GM23338 (cell line): ENCODE data around the gene UBXN10. TPM values are rescaled to one million over a fixed set of nuclear protein-coding genes. Genes with fewer than 3 reads are reported as not detected.

Experiments used
- ATAC-seq: fragments of 200-7000 bp; cut with Tn5 transposase; 3 replicates; pipeline ENCODE4 v1.9.1; 2020
- DNase-seq: peaks from one replicate; pipeline ENCODE4 v3.0.0-alpha.2; 2015; ENCODE audit warnings: low spot score
- H2AFZ ChIP-seq: fragments of 200-600 bp; sonication (generic); 2 replicates; pipeline ENCODE4 v1.8.0; 2016; ENCODE audit warnings: antibody characterized with exemption, mild to moderate bottlenecking, moderate library complexity
- H3F3A ChIP-seq: fragments of 200-600 bp; sonication (generic); replicated peaks from 2 replicates; pipeline ENCODE4 v1.8.0; 2017; ENCODE audit warnings: antibody characterized with exemption, mixed run types, low read depth
- H3K27ac ChIP-seq: fragments of 200-600 bp; sonication (generic); 2 replicates; pipeline ENCODE4 v1.6.1; 2016; ENCODE audit warnings: low read depth
- H3K27me3 ChIP-seq: fragments of 200-600 bp; sonication (generic); 2 replicates; pipeline ENCODE4 v1.8.0; 2016; ENCODE audit warnings: mild to moderate bottlenecking, mixed run types, moderate library complexity; ENCODE audit not compliant: insufficient read depth
- H3K36me3 ChIP-seq: fragments of 200-600 bp; sonication (generic); 2 replicates; pipeline ENCODE4 v1.8.0; 2016; ENCODE audit warnings: mild to moderate bottlenecking; ENCODE audit not compliant: insufficient read depth
- H3K4me1 ChIP-seq: fragments of 200-600 bp; sonication (generic); 2 replicates; pipeline ENCODE4 v1.8.0; 2016; ENCODE audit warnings: mild to moderate bottlenecking, moderate library complexity; ENCODE audit not compliant: insufficient read depth
- H3K4me2 ChIP-seq: fragments of 200-600 bp; sonication (generic); 2 replicates; pipeline ENCODE4 v1.7.1; 2017; ENCODE audit warnings: mixed run types
- H3K4me3 ChIP-seq: fragments of 200-600 bp; sonication (generic); 2 replicates; pipeline ENCODE4 v1.6.1; 2016; ENCODE audit warnings: mixed run types
- H3K79me2 ChIP-seq: fragments of 200-600 bp; sonication (generic); replicated peaks from 2 replicates; pipeline ENCODE4 v1.8.0; 2017; ENCODE audit warnings: mild to moderate bottlenecking; ENCODE audit not compliant: insufficient read depth
- H3K9me2 ChIP-seq: fragments of 200-600 bp; sonication (generic); 2 replicates; pipeline ENCODE4 v1.8.0; 2017; ENCODE audit not compliant: insufficient read depth
- H4K20me1 ChIP-seq: fragments of 200-600 bp; sonication (generic); replicated peaks from 2 replicates; pipeline ENCODE4 v1.8.0; 2017; ENCODE audit warnings: mild to moderate bottlenecking; ENCODE audit not compliant: insufficient read depth
- H3K27ac Mint-ChIP-seq: 2 replicates; pipeline ENCODE4 v1.8.0; 2020; ENCODE audit warnings: inconsistent platforms, mild to moderate bottlenecking, moderate library complexity, mixed read lengths
- H3K27me3 Mint-ChIP-seq: 3 replicates; pipeline ENCODE4 v1.8.0; 2022; ENCODE audit warnings: low read depth, mild to moderate bottlenecking, moderate library complexity, mixed read lengths, inconsistent platforms; ENCODE audit not compliant: insufficient read depth, poor library complexity
- H3K36me3 Mint-ChIP-seq: 3 replicates; pipeline ENCODE4 v1.8.0; 2021; ENCODE audit warnings: low read depth, mild to moderate bottlenecking, inconsistent platforms, moderate library complexity, mixed read lengths
- H3K4me1 Mint-ChIP-seq: 3 replicates; pipeline ENCODE4 v1.8.0; 2020; ENCODE audit warnings: mild to moderate bottlenecking, inconsistent platforms, mixed read lengths
- H3K4me3 Mint-ChIP-seq: 3 replicates; pipeline ENCODE4 v1.8.0; 2021; ENCODE audit warnings: moderate library complexity, mild to moderate bottlenecking, inconsistent platforms, mixed read lengths
- H3K9me3 Mint-ChIP-seq: 3 replicates; pipeline ENCODE4 v1.8.0; 2020; ENCODE audit warnings: moderate library complexity, mild to moderate bottlenecking, inconsistent platforms, mixed read lengths
- EZH2 ChIP-seq: fragments of 200-600 bp; sonication (generic); IDR thresholded peaks from one replicate; pipeline ENCODE4 v1.8.0; 2017; ENCODE audit warnings: antibody characterized with exemption, mild to moderate bottlenecking, low read depth; ENCODE audit not compliant: unreplicated experiment
- EZH2phosphoT487 ChIP-seq: fragments of 200-600 bp; sonication (generic); IDR thresholded peaks from one replicate; pipeline ENCODE4 v1.8.1; 2018; ENCODE audit warnings: antibody characterized with exemption; ENCODE audit not compliant: unreplicated experiment
- NANOG ChIP-seq: IDR thresholded peaks from 2 replicates; pipeline ENCODE4 v1.6.1; 2016; ENCODE audit warnings: antibody characterized with exemption, borderline replicate concordance
- POLR2AphosphoS5 ChIP-seq: IDR thresholded peaks from 2 replicates; pipeline ENCODE4 v1.6.1; 2016; ENCODE audit warnings: antibody characterized with exemption, low read depth
- ZNF331 ChIP-seq: fragments of 250-450 bp; sonication (Bioruptor Pico); IDR thresholded peaks from 2 replicates; pipeline ENCODE4 v1.5.0; 2020; ENCODE audit warnings: low read depth, mild to moderate bottlenecking, moderate library complexity
- polyA plus RNA-seq: library from polyadenylated mRNA; unstranded; fragments of >200 nt; fragmentation: Nextera tagmentation; extraction: Ambion mirVana; gene quantifications from 2 replicates; pipeline ENCODE4 v1.2.1, GENCODE V29; 2016
- total RNA-seq: library from RNA; depleted of rRNA; stranded (reverse); fragments of >200 nt; shearing (Covaris generic); gene quantifications from 2 replicates; pipeline ENCODE4 v1.2.3, GENCODE V29; 2014
- TF ChIP-seq, protein P1 (sequence below), 2 experiments: fragments of 200-600 bp in 1 of 2; sonication (generic) in 1 of 2; conservative IDR thresholded peaks; 2 replicates each; pipeline versions ENCODE4 v1.5.1 to v1.6.1; 2016 to 2017; ENCODE audit warnings: antibody characterized with exemption in 2 of 2, low read depth in 2 of 2, mild to moderate bottlenecking in 2 of 2, moderate library complexity in 1 of 2
- TF ChIP-seq, protein P2 (sequence below): IDR thresholded peaks from one replicate; pipeline ENCODE4 v1.6.1; 2018; ENCODE audit warnings: antibody characterized with exemption; ENCODE audit not compliant: unreplicated experiment
- TF ChIP-seq, protein P3 (sequence below): IDR thresholded peaks from 2 replicates; pipeline ENCODE4 v1.6.1; 2016; ENCODE audit warnings: antibody characterized with exemption
- TF ChIP-seq, protein P4 (sequence below): fragments of 250-450 bp; sonication (Bioruptor Pico); IDR thresholded peaks from 2 replicates; pipeline ENCODE4 v1.5.0; 2020; ENCODE audit warnings: mild to moderate bottlenecking, moderate library complexity

UBXN10 gene
- total and polyA plus RNA-seq, 2 experiments from 2014 or later: 0.27 to 0.69 TPM

DNA sequence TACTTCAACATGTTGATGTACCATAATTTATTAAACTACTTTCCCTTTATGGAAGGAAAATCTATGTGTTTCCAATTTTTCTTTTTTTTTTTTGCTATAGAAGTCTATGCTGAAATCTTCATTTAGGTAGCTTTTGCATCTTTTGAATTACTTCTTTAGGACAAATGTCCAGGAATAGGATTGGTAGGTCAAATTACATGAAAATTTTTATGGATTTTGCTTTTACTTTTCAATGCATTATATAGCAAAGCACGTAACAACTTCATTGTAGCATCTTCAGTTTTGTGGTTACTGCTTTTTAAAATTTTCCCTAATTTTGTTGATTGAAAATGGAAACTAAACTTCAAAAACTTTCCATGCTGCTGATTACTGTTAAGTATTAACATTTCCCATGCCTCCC, 12.4 kb downstream of the UBXN10 start:
- Histone ChIP-seq H3K36me3 (no peaks in the 10 kb centered on the region), H3F3A (no peaks in the 10 kb centered on the region), H3K4me2 (no peak overlapping the region), H3K4me3 (no peak overlapping the region), H3K27me3 (no peaks in the 10 kb centered on the region), H3K27ac (no peak overlapping the region), H2AFZ (no peak overlapping the region), H4K20me1 (no peaks in the 10 kb centered on the region), H3K4me1 (peaks cover 10% of the 10 kb centered on the region; the same call in 1 of the 2 replicates), H3K79me2 (no peaks in the 10 kb centered on the region), H3K9me2 (0 out of 2 replicates have a peak, but pooled peaks cover 4% of the 10 kb centered on the region)
- peaks cover 3% of the 10 kb centered on the region for H3K27me3 Mint-ChIP-seq
- ATAC-seq (no peak), DNase-seq (no peak)
- no peaks in the 10 kb centered on the region; the same call in 2 of the 3 replicates for H3K9me3 Mint-ChIP-seq
- H3K36me3 Mint-ChIP-seq: no peaks in the 10 kb centered on the region
- no peak overlapping the region for H3K4me3 Mint-ChIP-seq
- no peak overlapping the region for H3K27ac Mint-ChIP-seq
- TF ChIP-seq, protein P1, sequence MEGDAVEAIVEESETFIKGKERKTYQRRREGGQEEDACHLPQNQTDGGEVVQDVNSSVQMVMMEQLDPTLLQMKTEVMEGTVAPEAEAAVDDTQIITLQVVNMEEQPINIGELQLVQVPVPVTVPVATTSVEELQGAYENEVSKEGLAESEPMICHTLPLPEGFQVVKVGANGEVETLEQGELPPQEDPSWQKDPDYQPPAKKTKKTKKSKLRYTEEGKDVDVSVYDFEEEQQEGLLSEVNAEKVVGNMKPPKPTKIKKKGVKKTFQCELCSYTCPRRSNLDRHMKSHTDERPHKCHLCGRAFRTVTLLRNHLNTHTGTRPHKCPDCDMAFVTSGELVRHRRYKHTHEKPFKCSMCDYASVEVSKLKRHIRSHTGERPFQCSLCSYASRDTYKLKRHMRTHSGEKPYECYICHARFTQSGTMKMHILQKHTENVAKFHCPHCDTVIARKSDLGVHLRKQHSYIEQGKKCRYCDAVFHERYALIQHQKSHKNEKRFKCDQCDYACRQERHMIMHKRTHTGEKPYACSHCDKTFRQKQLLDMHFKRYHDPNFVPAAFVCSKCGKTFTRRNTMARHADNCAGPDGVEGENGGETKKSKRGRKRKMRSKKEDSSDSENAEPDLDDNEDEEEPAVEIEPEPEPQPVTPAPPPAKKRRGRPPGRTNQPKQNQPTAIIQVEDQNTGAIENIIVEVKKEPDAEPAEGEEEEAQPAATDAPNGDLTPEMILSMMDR (conservative IDR thresholded peaks at IDR 0.05; ENCODE audit: low read depth in 2 of 2): no peak
- TF ChIP-seq EZH2phosphoT487 (no peak), NANOG (no peak), EZH2 (no peak)
- TF ChIP-seq, protein P2, sequence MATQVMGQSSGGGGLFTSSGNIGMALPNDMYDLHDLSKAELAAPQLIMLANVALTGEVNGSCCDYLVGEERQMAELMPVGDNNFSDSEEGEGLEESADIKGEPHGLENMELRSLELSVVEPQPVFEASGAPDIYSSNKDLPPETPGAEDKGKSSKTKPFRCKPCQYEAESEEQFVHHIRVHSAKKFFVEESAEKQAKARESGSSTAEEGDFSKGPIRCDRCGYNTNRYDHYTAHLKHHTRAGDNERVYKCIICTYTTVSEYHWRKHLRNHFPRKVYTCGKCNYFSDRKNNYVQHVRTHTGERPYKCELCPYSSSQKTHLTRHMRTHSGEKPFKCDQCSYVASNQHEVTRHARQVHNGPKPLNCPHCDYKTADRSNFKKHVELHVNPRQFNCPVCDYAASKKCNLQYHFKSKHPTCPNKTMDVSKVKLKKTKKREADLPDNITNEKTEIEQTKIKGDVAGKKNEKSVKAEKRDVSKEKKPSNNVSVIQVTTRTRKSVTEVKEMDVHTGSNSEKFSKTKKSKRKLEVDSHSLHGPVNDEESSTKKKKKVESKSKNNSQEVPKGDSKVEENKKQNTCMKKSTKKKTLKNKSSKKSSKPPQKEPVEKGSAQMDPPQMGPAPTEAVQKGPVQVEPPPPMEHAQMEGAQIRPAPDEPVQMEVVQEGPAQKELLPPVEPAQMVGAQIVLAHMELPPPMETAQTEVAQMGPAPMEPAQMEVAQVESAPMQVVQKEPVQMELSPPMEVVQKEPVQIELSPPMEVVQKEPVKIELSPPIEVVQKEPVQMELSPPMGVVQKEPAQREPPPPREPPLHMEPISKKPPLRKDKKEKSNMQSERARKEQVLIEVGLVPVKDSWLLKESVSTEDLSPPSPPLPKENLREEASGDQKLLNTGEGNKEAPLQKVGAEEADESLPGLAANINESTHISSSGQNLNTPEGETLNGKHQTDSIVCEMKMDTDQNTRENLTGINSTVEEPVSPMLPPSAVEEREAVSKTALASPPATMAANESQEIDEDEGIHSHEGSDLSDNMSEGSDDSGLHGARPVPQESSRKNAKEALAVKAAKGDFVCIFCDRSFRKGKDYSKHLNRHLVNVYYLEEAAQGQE: no peak
- peaks cover 19% of the 10 kb centered on the region for H3K4me1 Mint-ChIP-seq

DNA sequence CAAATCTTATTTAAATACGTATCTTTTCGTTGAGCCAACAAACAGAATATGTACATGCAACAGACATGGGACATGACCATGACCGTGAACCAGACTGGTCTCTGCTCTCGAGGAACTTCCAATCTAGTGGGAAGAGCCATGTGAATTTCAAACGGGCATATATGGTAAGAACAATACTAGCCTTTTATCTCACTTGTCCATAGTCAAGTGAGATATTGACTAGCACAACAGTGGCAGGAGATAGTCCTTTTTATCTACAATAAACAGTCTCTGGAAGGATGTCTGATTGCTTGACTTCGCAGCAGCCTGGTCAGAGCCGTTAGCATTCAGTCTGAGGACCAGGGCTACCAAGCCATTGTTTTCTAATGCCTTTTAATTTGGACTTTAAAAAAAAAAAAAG, 13.0 kb downstream of the UBXN10 start:
- Histone ChIP-seq H3K4me1 (peaks cover 10% of the 10 kb centered on the region; the same call in 1 of the 2 replicates), H3K4me3 (no peak overlapping the region), H3K9me2 (0 out of 2 replicates have a peak, but pooled peaks cover 3% of the 10 kb centered on the region), H3K27ac (no peak overlapping the region), H2AFZ (no peak overlapping the region), H3K79me2 (no peaks in the 10 kb centered on the region), H3K27me3 (no peaks in the 10 kb centered on the region), H3K36me3 (no peaks in the 10 kb centered on the region), H3F3A (no peaks in the 10 kb centered on the region), H4K20me1 (no peaks in the 10 kb centered on the region), H3K4me2 (no peak overlapping the region)
- peaks cover 19% of the 10 kb centered on the region for H3K4me1 Mint-ChIP-seq
- ATAC-seq (no peak), DNase-seq (no peak)
- H3K9me3 Mint-ChIP-seq: no peaks in the 10 kb centered on the region; the same call in 2 of the 3 replicates
- peaks cover 3% of the 10 kb centered on the region for H3K27me3 Mint-ChIP-seq
- H3K4me3 Mint-ChIP-seq: no peak overlapping the region
- H3K36me3 Mint-ChIP-seq: no peaks in the 10 kb centered on the region
- no peak overlapping the region for H3K27ac Mint-ChIP-seq
- no peak for TF ChIP-seq ZNF331
- TF ChIP-seq EZH2: no peak
- TF ChIP-seq, protein P3, sequence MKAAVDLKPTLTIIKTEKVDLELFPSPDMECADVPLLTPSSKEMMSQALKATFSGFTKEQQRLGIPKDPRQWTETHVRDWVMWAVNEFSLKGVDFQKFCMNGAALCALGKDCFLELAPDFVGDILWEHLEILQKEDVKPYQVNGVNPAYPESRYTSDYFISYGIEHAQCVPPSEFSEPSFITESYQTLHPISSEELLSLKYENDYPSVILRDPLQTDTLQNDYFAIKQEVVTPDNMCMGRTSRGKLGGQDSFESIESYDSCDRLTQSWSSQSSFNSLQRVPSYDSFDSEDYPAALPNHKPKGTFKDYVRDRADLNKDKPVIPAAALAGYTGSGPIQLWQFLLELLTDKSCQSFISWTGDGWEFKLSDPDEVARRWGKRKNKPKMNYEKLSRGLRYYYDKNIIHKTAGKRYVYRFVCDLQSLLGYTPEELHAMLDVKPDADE: no peak
- TF ChIP-seq, protein P4, sequence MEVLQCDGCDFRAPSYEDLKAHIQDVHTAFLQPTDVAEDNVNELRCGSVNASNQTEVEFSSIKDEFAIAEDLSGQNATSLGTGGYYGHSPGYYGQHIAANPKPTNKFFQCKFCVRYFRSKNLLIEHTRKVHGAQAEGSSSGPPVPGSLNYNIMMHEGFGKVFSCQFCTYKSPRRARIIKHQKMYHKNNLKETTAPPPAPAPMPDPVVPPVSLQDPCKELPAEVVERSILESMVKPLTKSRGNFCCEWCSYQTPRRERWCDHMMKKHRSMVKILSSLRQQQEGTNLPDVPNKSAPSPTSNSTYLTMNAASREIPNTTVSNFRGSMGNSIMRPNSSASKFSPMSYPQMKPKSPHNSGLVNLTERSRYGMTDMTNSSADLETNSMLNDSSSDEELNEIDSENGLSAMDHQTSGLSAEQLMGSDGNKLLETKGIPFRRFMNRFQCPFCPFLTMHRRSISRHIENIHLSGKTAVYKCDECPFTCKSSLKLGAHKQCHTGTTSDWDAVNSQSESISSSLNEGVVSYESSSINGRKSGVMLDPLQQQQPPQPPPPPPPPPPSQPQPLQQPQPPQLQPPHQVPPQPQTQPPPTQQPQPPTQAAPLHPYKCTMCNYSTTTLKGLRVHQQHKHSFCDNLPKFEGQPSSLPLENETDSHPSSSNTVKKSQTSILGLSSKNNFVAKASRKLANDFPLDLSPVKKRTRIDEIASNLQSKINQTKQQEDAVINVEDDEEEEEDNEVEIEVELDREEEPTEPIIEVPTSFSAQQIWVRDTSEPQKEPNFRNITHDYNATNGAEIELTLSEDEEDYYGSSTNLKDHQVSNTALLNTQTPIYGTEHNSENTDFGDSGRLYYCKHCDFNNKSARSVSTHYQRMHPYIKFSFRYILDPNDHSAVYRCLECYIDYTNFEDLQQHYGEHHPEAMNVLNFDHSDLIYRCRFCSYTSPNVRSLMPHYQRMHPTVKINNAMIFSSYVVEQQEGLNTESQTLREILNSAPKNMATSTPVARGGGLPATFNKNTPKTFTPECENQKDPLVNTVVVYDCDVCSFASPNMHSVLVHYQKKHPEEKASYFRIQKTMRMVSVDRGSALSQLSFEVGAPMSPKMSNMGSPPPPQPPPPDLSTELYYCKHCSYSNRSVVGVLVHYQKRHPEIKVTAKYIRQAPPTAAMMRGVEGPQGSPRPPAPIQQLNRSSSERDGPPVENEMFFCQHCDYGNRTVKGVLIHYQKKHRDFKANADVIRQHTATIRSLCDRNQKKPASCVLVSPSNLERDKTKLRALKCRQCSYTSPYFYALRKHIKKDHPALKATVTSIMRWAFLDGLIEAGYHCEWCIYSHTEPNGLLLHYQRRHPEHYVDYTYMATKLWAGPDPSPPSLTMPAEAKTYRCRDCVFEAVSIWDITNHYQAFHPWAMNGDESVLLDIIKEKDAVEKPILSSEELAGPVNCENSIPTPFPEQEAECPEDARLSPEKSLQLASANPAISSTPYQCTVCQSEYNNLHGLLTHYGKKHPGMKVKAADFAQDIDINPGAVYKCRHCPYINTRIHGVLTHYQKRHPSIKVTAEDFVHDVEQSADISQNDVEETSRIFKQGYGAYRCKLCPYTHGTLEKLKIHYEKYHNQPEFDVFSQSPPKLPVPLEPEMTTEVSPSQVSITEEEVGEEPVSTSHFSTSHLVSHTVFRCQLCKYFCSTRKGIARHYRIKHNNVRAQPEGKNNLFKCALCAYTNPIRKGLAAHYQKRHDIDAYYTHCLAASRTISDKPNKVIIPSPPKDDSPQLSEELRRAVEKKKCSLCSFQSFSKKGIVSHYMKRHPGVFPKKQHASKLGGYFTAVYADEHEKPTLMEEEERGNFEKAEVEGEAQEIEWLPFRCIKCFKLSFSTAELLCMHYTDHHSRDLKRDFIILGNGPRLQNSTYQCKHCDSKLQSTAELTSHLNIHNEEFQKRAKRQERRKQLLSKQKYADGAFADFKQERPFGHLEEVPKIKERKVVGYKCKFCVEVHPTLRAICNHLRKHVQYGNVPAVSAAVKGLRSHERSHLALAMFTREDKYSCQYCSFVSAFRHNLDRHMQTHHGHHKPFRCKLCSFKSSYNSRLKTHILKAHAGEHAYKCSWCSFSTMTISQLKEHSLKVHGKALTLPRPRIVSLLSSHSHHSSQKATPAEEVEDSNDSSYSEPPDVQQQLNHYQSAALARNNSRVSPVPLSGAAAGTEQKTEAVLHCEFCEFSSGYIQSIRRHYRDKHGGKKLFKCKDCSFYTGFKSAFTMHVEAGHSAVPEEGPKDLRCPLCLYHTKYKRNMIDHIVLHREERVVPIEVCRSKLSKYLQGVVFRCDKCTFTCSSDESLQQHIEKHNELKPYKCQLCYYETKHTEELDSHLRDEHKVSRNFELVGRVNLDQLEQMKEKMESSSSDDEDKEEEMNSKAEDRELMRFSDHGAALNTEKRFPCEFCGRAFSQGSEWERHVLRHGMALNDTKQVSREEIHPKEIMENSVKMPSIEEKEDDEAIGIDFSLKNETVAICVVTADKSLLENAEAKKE (CRISPR knock-in tag): no peak
- no peak for TF ChIP-seq POLR2AphosphoS5
